Measurements from ENCODE around the gene FFAR2.

DNA sequence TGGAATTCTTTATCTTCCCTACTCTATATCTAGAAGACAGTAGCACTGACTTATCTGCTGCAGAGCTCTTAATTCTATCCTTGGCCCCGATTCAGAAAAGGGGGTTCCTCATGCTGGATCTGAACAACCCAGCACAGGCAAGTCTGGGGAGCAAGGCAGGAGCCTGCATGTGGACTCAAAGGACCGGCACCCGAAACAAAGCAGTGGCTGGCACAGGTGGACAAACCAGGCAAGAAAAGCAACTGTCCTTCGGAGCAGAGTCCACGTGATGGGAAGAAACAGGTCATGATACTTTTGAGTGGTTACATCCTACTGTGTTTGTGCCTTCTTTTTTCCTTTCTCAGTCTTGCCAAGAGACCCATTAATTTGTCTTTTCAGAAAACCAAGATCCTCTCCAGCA is 38.9 kb upstream of the FFAR2 start:
- TF ChIP-seq, protein P1, sequence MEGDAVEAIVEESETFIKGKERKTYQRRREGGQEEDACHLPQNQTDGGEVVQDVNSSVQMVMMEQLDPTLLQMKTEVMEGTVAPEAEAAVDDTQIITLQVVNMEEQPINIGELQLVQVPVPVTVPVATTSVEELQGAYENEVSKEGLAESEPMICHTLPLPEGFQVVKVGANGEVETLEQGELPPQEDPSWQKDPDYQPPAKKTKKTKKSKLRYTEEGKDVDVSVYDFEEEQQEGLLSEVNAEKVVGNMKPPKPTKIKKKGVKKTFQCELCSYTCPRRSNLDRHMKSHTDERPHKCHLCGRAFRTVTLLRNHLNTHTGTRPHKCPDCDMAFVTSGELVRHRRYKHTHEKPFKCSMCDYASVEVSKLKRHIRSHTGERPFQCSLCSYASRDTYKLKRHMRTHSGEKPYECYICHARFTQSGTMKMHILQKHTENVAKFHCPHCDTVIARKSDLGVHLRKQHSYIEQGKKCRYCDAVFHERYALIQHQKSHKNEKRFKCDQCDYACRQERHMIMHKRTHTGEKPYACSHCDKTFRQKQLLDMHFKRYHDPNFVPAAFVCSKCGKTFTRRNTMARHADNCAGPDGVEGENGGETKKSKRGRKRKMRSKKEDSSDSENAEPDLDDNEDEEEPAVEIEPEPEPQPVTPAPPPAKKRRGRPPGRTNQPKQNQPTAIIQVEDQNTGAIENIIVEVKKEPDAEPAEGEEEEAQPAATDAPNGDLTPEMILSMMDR (IDR thresholded peaks at IDR 0.05; ENCODE audit: low read depth, low read length, missing input control), result no peak
- TF ChIP-seq TAF1 (conservative IDR thresholded peaks at IDR 0.05) (no peak), GABPA (IDR thresholded peaks at IDR 0.05 in 1 of 2, conservative IDR thresholded peaks at IDR 0.05 in 1 of 2) (no peak), SP1 (IDR thresholded peaks at IDR 0.05) (no peak), RAD21 (IDR thresholded peaks at IDR 0.05) (no peak)
- TF ChIP-seq, protein P2, sequence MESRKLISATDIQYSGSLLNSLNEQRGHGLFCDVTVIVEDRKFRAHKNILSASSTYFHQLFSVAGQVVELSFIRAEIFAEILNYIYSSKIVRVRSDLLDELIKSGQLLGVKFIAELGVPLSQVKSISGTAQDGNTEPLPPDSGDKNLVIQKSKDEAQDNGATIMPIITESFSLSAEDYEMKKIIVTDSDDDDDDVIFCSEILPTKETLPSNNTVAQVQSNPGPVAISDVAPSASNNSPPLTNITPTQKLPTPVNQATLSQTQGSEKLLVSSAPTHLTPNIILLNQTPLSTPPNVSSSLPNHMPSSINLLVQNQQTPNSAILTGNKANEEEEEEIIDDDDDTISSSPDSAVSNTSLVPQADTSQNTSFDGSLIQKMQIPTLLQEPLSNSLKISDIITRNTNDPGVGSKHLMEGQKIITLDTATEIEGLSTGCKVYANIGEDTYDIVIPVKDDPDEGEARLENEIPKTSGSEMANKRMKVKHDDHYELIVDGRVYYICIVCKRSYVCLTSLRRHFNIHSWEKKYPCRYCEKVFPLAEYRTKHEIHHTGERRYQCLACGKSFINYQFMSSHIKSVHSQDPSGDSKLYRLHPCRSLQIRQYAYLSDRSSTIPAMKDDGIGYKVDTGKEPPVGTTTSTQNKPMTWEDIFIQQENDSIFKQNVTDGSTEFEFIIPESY (IDR thresholded peaks at IDR 0.05), result no peak
